Measurements from ENCODE around the gene ZNF768.

GRCh38 chr16:30527635-30528178 is 1.3 kb upstream of the ZNF768 start:
- TF ChIP-seq CTCF (IDR thresholded peaks at IDR 0.05) (no peak), POLR2AphosphoS5 (IDR thresholded peaks at IDR 0.05) (peak in 1 of 3 donors; percentile 23)

Measured in breast epithelium (tissue), 3 donors.